ENCODE results near the gene PI16. TPM values are rescaled to one million over a fixed set of nuclear protein-coding genes. Genes with fewer than 3 reads are reported as not detected.

The PI16 gene
- polyA plus RNA-seq, 1 donor (not counting 4 experiments of a cell fraction or from before 2014, with no cell fraction given) = not detected

- Histone ChIP-seq H2AFZ (ENCODE audit: control insufficient read depth, low read length) (no peak overlapping the region), H3K4me3 (ENCODE audit: control insufficient read depth in 2 of 3, extremely low read depth in 1 of 3, insufficient read depth in 2 of 3, low read depth in 1 of 3, low read length in 3 of 3) (no peak overlapping the region), H3K9me3 (ENCODE audit: control insufficient read depth, low read depth, low read length) (no peaks in the 10 kb centered on the region), H3K79me2 (ENCODE audit: control insufficient read depth, insufficient read depth, low read length) (no peaks in the 10 kb centered on the region), H3K9ac (ENCODE audit: control insufficient read depth, extremely low read depth, insufficient read depth, low read length) (no peak overlapping the region), H3K4me2 (ENCODE audit: control insufficient read depth, extremely low read depth, insufficient read depth, low read depth, low read length) (no peak overlapping the region), H3K36me3 (ENCODE audit: control insufficient read depth in 2 of 2, extremely low read depth in 1 of 2, insufficient read depth in 2 of 2, low read length in 2 of 2) (peaks cover 54 to 69% of the 10 kb centered on the region in 2 experiments), H3K27ac (ENCODE audit: control insufficient read depth, insufficient read depth, low read length) (no peak overlapping the region), H3K4me1 (ENCODE audit: control insufficient read depth, extremely low read depth, insufficient read depth, low read length) (peaks cover 33% of the 10 kb centered on the region), H3K27me3 (ENCODE audit: control insufficient read depth, extremely low read depth, insufficient read depth, low read length) (no peaks in the 10 kb centered on the region), H4K20me1 (ENCODE audit: control insufficient read depth, extremely low read depth, insufficient read depth, low read length) (no peaks in the 10 kb centered on the region), H3K9me1 (ENCODE audit: control insufficient read depth, extremely low read depth, insufficient read depth, low read length) (peaks cover 3% of the 10 kb centered on the region)
- DNase-seq (ENCODE audit: low read depth, low spot score) (no peak), FAIRE-seq (no peak)
- TF ChIP-seq EZH2 (IDR thresholded peaks at IDR 0.05; ENCODE audit: low read length) (no peak), CTCF (optimal IDR thresholded peaks at IDR 0.05 in 1 of 3, IDR thresholded peaks at IDR 0.05 in 1 of 3, conservative IDR thresholded peaks at IDR 0.05 in 1 of 3; ENCODE audit: extremely low read depth in 1 of 3, insufficient read depth in 2 of 3, low read length in 3 of 3) (no peak)
- dilution Hi-C loops (cut with MboI; ENCODE audit: extremely low pct_ligation_motif_present, low sequenced_read_pairs) = no loop called here
Observed at GRCh38 chr6:36973190-36973589, 18.7 kb downstream of the PI16 start.

GRCh38 chr6:36973647-36974046 lies 19.1 kb downstream of the PI16 start:
- no peaks in the 10 kb centered on the region for H4K20me1 ChIP-seq (ENCODE audit: control insufficient read depth, extremely low read depth, insufficient read depth, low read length)
- dilution Hi-C loops (cut with MboI; ENCODE audit: extremely low pct_ligation_motif_present, low sequenced_read_pairs) = no loop called here
- no peak overlapping the region for H2AFZ ChIP-seq (ENCODE audit: control insufficient read depth, low read length)
- no peaks in the 10 kb centered on the region for H3K79me2 ChIP-seq (ENCODE audit: control insufficient read depth, insufficient read depth, low read length)
- no peaks in the 10 kb centered on the region for H3K27me3 ChIP-seq (ENCODE audit: control insufficient read depth, extremely low read depth, insufficient read depth, low read length)
- DNase-seq (ENCODE audit: low read depth, low spot score) (no peak), FAIRE-seq (no peak)
- H3K27ac ChIP-seq (ENCODE audit: control insufficient read depth, insufficient read depth, low read length) = no peak overlapping the region
- H3K9ac ChIP-seq (ENCODE audit: control insufficient read depth, extremely low read depth, insufficient read depth, low read length) = no peak overlapping the region
- peaks cover 28% of the 10 kb centered on the region for H3K4me1 ChIP-seq (ENCODE audit: control insufficient read depth, extremely low read depth, insufficient read depth, low read length)
- no peak overlapping the region for H3K4me3 ChIP-seq (ENCODE audit: control insufficient read depth in 2 of 3, extremely low read depth in 1 of 3, insufficient read depth in 2 of 3, low read depth in 1 of 3, low read length in 3 of 3)
- TF ChIP-seq CTCF (optimal IDR thresholded peaks at IDR 0.05 in 1 of 3, IDR thresholded peaks at IDR 0.05 in 1 of 3, conservative IDR thresholded peaks at IDR 0.05 in 1 of 3; ENCODE audit: extremely low read depth in 1 of 3, insufficient read depth in 2 of 3, low read length in 3 of 3) = no peak
- no peak for TF ChIP-seq EZH2 (IDR thresholded peaks at IDR 0.05; ENCODE audit: low read length)
- peaks cover 3% of the 10 kb centered on the region for H3K9me1 ChIP-seq (ENCODE audit: control insufficient read depth, extremely low read depth, insufficient read depth, low read length)
- no peaks in the 10 kb centered on the region for H3K9me3 ChIP-seq (ENCODE audit: control insufficient read depth, low read depth, low read length)
- H3K36me3 ChIP-seq (ENCODE audit: control insufficient read depth in 2 of 2, extremely low read depth in 1 of 2, insufficient read depth in 2 of 2, low read length in 2 of 2) = peaks cover 57 to 68% of the 10 kb centered on the region in 2 experiments
- H3K4me2 ChIP-seq (ENCODE audit: control insufficient read depth, extremely low read depth, insufficient read depth, low read depth, low read length) = no peak overlapping the region

Measured in keratinocyte (primary cell).